ENCODE data around the gene ADPGK.

- TF ChIP-seq, protein P1, sequence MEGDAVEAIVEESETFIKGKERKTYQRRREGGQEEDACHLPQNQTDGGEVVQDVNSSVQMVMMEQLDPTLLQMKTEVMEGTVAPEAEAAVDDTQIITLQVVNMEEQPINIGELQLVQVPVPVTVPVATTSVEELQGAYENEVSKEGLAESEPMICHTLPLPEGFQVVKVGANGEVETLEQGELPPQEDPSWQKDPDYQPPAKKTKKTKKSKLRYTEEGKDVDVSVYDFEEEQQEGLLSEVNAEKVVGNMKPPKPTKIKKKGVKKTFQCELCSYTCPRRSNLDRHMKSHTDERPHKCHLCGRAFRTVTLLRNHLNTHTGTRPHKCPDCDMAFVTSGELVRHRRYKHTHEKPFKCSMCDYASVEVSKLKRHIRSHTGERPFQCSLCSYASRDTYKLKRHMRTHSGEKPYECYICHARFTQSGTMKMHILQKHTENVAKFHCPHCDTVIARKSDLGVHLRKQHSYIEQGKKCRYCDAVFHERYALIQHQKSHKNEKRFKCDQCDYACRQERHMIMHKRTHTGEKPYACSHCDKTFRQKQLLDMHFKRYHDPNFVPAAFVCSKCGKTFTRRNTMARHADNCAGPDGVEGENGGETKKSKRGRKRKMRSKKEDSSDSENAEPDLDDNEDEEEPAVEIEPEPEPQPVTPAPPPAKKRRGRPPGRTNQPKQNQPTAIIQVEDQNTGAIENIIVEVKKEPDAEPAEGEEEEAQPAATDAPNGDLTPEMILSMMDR (IDR thresholded peaks at IDR 0.05 in 4 of 5, conservative IDR thresholded peaks at IDR 0.05 in 1 of 5) = no peak
- no peak for TF ChIP-seq POLR2A (IDR thresholded peaks at IDR 0.05)
Measured at GRCh38 chr15:72770673-72771328, 12.8 kb downstream of the ADPGK start.
